ENCODE data around the gene TTC34.

Gene TTC34

GRCh38 chr1:2807678-2808385 is 6.3 kb upstream of the TTC34 start:
- TF ChIP-seq CTCF (IDR thresholded peaks at IDR 0.05; ENCODE audit: low read depth, low read length), result no peak
- DNase-seq (ENCODE audit: low read depth in 2 of 2), result no peak
- no peak overlapping the region for H3K4me3 ChIP-seq (replicated peaks in 1 of 2; ENCODE audit: low read depth in 2 of 2, low read length in 2 of 2)

GRCh38 chr1:2807036-2807435 is 5.5 kb upstream of the TTC34 start:
- no peak for TF ChIP-seq CTCF (IDR thresholded peaks at IDR 0.05; ENCODE audit: low read depth, low read length)
- H3K4me3 ChIP-seq (replicated peaks in 1 of 2; ENCODE audit: low read depth in 2 of 2, low read length in 2 of 2), result no peak overlapping the region
- DNase-seq (ENCODE audit: low read depth in 2 of 2), result no peak

- no peak overlapping the region for H3K4me3 ChIP-seq (replicated peaks in 1 of 2; ENCODE audit: low read depth in 2 of 2, low read length in 2 of 2)
- TF ChIP-seq CTCF (IDR thresholded peaks at IDR 0.05; ENCODE audit: low read depth, low read length), result no peak
- no peak for DNase-seq (ENCODE audit: low read depth in 2 of 2)
These were observed 5.1 kb upstream of the TTC34 start for GRCh38 chr1:2806591-2806990.

GRCh38 chr1:2805801-2806430 is 4.4 kb upstream of the TTC34 start:
- no peak for TF ChIP-seq CTCF (IDR thresholded peaks at IDR 0.05; ENCODE audit: low read depth, low read length)
- H3K4me3 ChIP-seq (replicated peaks in 1 of 2; ENCODE audit: low read depth in 2 of 2, low read length in 2 of 2), result no peak overlapping the region
- DNase-seq (ENCODE audit: low read depth in 2 of 2), result no peak

- no peak overlapping the region for H3K4me3 ChIP-seq (replicated peaks in 1 of 2; ENCODE audit: low read depth in 2 of 2, low read length in 2 of 2)
- no peak for TF ChIP-seq CTCF (IDR thresholded peaks at IDR 0.05; ENCODE audit: low read depth, low read length)
- DNase-seq (ENCODE audit: low read depth in 2 of 2), result no peak
These were observed 3.3 kb upstream of the TTC34 start for GRCh38 chr1:2804628-2805351.

GRCh38 chr1:2803931-2804627 is 2.6 kb upstream of the TTC34 start:
- DNase-seq (ENCODE audit: low read depth in 2 of 2), result no peak
- no peak overlapping the region for H3K4me3 ChIP-seq (replicated peaks in 1 of 2; ENCODE audit: low read depth in 2 of 2, low read length in 2 of 2)
- no peak for TF ChIP-seq CTCF (IDR thresholded peaks at IDR 0.05; ENCODE audit: low read depth, low read length)
